K562 (cell line): Measurements from ENCODE around the gene MKNK2. TPM values are rescaled to one million over a fixed set of nuclear protein-coding genes. Genes with fewer than 3 reads are reported as not detected.

Source experiments
- ARID1B ChIP-seq: fragments of 450-650 bp; IDR thresholded peaks from 2 replicates; pipeline ENCODE4 v1.6.1; 2016; ENCODE audit warnings: antibody characterized with exemption, mild to moderate bottlenecking, inconsistent platforms
- CHD1 ChIP-seq: fragments of 200-600 bp; sonication (generic); IDR thresholded peaks from one replicate; pipeline ENCODE4 v1.6.1; 2012; ENCODE audit warnings: mild to moderate bottlenecking, moderate library complexity, low read length, inconsistent platforms
- EZH2 ChIP-seq: IDR thresholded peaks from 2 replicates; pipeline ENCODE4 v1.6.1; 2012; ENCODE audit warnings: low read depth, mild to moderate bottlenecking, inconsistent platforms, low read length, borderline replicate concordance
- FOXA1 ChIP-seq: fragments of 450-650 bp; IDR thresholded peaks from 2 replicates; pipeline ENCODE4 v1.6.1; 2016; ENCODE audit warnings: mild to moderate bottlenecking, borderline replicate concordance
- GABPA ChIP-seq: fragments of 200-800 bp; sonication (Bioruptor generic); conservative IDR thresholded peaks from 2 replicates; pipeline ENCODE4 v1.6.1; 2016; ENCODE audit warnings: low read depth, missing genetic modification characterization, missing compliant biosample characterization
- HIVEP1 ChIP-seq: fragments of 250-450 bp; sonication (Bioruptor Pico); IDR thresholded peaks from 2 replicates; pipeline ENCODE4 v1.4.0; 2020; ENCODE audit warnings: mild to moderate bottlenecking
- KLF16 ChIP-seq: IDR thresholded peaks from 2 replicates; pipeline ENCODE4 v1.6.1; 2016; ENCODE audit warnings: antibody characterized with exemption
- OTX1 ChIP-seq: fragments of 450-650 bp; formaldehyde crosslinking; IDR thresholded peaks from 2 replicates; pipeline ENCODE4 v1.4.0; 2022; ENCODE audit warnings: mild to moderate bottlenecking
- PCBP2 ChIP-seq: fragments of 200-400 bp; formaldehyde crosslinking; IDR thresholded peaks from 2 replicates; pipeline ENCODE4 v1.6.1; 2018; ENCODE audit warnings: low read length, low read depth, mild to moderate bottlenecking, moderate library complexity; ENCODE audit not compliant: poor library complexity, severe bottlenecking
- RB1 ChIP-seq: fragments of 450-650 bp; IDR thresholded peaks from 2 replicates; pipeline ENCODE4 v1.6.1; 2017; ENCODE audit warnings: low read depth, mild to moderate bottlenecking
- SAP30 ChIP-seq: fragments of 200-600 bp; sonication (generic); IDR thresholded peaks from 2 replicates; pipeline ENCODE4 v1.6.1; 2012; ENCODE audit warnings: borderline replicate concordance, low read depth, mild to moderate bottlenecking, moderate library complexity, low read length, control low read depth, inconsistent platforms; ENCODE audit not compliant: insufficient read depth, poor library complexity, severe bottlenecking
- SRF ChIP-seq, 2 experiments: fragments of 250-450, 450-650 bp in 1 of 2; sonication (Bioruptor Pico) in 1 of 2; sonication (generic) in 1 of 2; formaldehyde crosslinking; IDR thresholded peaks; 2 replicates each; pipeline versions ENCODE4 v1.5.0 to v1.5.1; 2020 to 2022; ENCODE audit warnings: mild to moderate bottlenecking in 1 of 2, missing genetic modification reagents in 1 of 2
- TCFL5 ChIP-seq: fragments of 250-450 bp; sonication (Bioruptor Pico); conservative IDR thresholded peaks from 2 replicates; pipeline ENCODE4 v1.6.1; 2021; ENCODE audit warnings: mild to moderate bottlenecking, moderate library complexity, matching md5 sums
- ZBTB1 ChIP-seq: sonication (generic); formaldehyde crosslinking; IDR thresholded peaks from 2 replicates; pipeline ENCODE4 v1.8.1; 2023; ENCODE audit warnings: missing genetic modification reagents, low read depth, mild to moderate bottlenecking, borderline replicate concordance
- ZBTB8A ChIP-seq: fragments of 450-650 bp; IDR thresholded peaks from 2 replicates; pipeline ENCODE4 v1.6.1; 2018; ENCODE audit warnings: mild to moderate bottlenecking, moderate library complexity; ENCODE audit not compliant: partially characterized antibody
- ZC3H8 ChIP-seq: fragments of 450-650 bp; IDR thresholded peaks from 2 replicates; pipeline ENCODE4 v1.6.1; 2017
- ZNF121 ChIP-seq: sonication (generic); formaldehyde crosslinking; conservative IDR thresholded peaks from 2 replicates; pipeline ENCODE4 v1.8.0; 2022; ENCODE audit warnings: missing genetic modification reagents
- ZNF134 ChIP-seq: fragments of 250-450 bp; sonication (Bioruptor Pico); conservative IDR thresholded peaks from 2 replicates; pipeline ENCODE4 v1.4.0; 2020
- ZNF354B ChIP-seq: fragments of 250-450 bp; sonication (Bioruptor Pico); IDR thresholded peaks from 2 replicates; pipeline ENCODE4 v1.4.0; 2020
- ZNF41 ChIP-seq: fragments of 250-450 bp; sonication (Bioruptor Pico); conservative IDR thresholded peaks from 2 replicates; pipeline ENCODE4 v1.4.0; 2020; ENCODE audit warnings: mild to moderate bottlenecking
- ZNF79 ChIP-seq: fragments of 250-450 bp; sonication (Bioruptor Pico); IDR thresholded peaks from 2 replicates; pipeline ENCODE4 v1.4.0; 2020; ENCODE audit warnings: low read depth, mild to moderate bottlenecking, moderate library complexity
- polyA plus RNA-seq, 8 experiments: library from polyadenylated mRNA; depleted of rRNA in 4 of 8; stranded (reverse) in 5 of 8; unstranded in 3 of 8; fragments of >200 nt; fragmentation: Nextera tagmentation in 2 of 8; fragmentation: Illumina TruSeq in 1 of 8; extraction: Ambion mirVana in 2 of 8; extraction: Trizol in 1 of 8; gene quantifications; 2 replicates each; pipeline versions ENCODE4 v1.2.1 to v1.2.3, GENCODE V29; 2011 to 2014; ENCODE audit warnings: inconsistent platforms in 1 of 8, missing spikeins in 1 of 8
- total RNA-seq, 7 experiments: library from RNA; depleted of rRNA in 6 of 7; stranded (reverse); fragments of >200 nt in 6 of 7; fragmentation: Illumina TruSeq in 2 of 7; extraction: Trizol in 2 of 7; gene quantifications; 2 replicates each; pipeline versions ENCODE4 v1.2.1 to v1.2.3, GENCODE V29; 2011 to 2021; ENCODE audit warnings: low replicate concordance in 1 of 7
- TF ChIP-seq, protein P1 (sequence below): sonication (generic); formaldehyde crosslinking; IDR thresholded peaks from 2 replicates; pipeline ENCODE4 v1.9.0; 2022; ENCODE audit warnings: mild to moderate bottlenecking, missing genetic modification reagents
- TF ChIP-seq, protein P2 (sequence below): fragments of 250-450 bp; sonication (Bioruptor Pico); IDR thresholded peaks from 2 replicates; pipeline ENCODE4 v1.9.0; 2021; ENCODE audit warnings: mild to moderate bottlenecking, inconsistent platforms
- TF ChIP-seq, protein P3 (sequence below): fragments of 250-450 bp; sonication (Bioruptor Pico); IDR thresholded peaks from 2 replicates; pipeline ENCODE4 v1.4.0; 2020
- TF ChIP-seq, protein P4 (sequence below): fragments of 250-450 bp; sonication (Bioruptor Pico); IDR thresholded peaks from 2 replicates; pipeline ENCODE4 v1.4.0; 2020; ENCODE audit warnings: borderline replicate concordance

Gene MKNK2
- total and polyA plus RNA-seq, 9 of the 15 experiments (the other 6 are each of a cell fraction or from before 2014, with no cell fraction given) = 5.1 to 191 (median 51.9) TPM

DNA sequence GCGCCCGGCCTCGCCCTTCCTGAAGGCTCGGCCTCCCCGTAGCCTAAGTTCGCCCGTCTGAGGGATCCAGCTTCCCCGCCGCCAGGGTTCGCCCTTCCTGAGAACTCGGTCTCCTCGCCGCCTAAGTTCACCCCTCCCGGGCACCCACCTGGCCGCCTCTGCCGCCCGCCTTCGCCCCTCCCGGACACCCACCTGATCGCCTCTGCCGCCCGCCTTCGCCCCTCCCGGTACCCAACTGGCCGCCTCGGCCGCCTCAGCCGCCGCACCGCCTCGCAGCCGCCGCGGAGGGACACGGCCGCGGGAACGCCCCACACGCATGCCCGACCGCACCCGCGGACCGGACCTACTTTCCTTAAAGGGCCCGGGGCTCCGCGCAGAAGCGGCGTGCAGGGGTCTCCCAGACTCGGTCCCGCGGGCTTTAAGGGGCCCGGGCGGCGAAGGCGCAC is 45.0 kb upstream of the MKNK2 start, which contains the start of gene MOB3A (continued):
- TF ChIP-seq SAP30 (no peak), ZNF121 (no peak), ZNF134 (CRISPR knock-in tag) (no peak), OTX1 (CRISPR knock-in tag) (no peak), RB1 (peak; percentile 91), ZNF354B (CRISPR knock-in tag) (no peak), TCFL5 (no peak), CHD1 (no peak), ZC3H8 (no peak), EZH2 (no peak), ARID1B (no peak; the same call in 1 of the 2 replicates), HIVEP1 (0 out of 2 replicates have a peak, but pooled peaks have one; percentile 21), ZBTB8A (no peak), FOXA1 (no peak), ZNF41 (no peak; the same call in 1 of the 2 replicates), SRF (CRISPR knock-in tag; IDR thresholded peaks at IDR 0.05) (peak; percentile 11 to 49; a peak in 2 of 4 replicates), ZBTB1 (CRISPR knock-in tag) (no peak; the same call in 1 of the 2 replicates), PCBP2 (peak; percentile 19), GABPA (tag) (peak; percentile 60), ZNF79 (CRISPR knock-in tag) (no peak), KLF16 (no peak)
- TF ChIP-seq, protein P1, sequence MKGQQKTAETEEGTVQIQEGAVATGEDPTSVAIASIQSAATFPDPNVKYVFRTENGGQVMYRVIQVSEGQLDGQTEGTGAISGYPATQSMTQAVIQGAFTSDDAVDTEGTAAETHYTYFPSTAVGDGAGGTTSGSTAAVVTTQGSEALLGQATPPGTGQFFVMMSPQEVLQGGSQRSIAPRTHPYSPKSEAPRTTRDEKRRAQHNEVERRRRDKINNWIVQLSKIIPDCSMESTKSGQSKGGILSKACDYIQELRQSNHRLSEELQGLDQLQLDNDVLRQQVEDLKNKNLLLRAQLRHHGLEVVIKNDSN (CRISPR knock-in tag) = no peak
- TF ChIP-seq, protein P2, sequence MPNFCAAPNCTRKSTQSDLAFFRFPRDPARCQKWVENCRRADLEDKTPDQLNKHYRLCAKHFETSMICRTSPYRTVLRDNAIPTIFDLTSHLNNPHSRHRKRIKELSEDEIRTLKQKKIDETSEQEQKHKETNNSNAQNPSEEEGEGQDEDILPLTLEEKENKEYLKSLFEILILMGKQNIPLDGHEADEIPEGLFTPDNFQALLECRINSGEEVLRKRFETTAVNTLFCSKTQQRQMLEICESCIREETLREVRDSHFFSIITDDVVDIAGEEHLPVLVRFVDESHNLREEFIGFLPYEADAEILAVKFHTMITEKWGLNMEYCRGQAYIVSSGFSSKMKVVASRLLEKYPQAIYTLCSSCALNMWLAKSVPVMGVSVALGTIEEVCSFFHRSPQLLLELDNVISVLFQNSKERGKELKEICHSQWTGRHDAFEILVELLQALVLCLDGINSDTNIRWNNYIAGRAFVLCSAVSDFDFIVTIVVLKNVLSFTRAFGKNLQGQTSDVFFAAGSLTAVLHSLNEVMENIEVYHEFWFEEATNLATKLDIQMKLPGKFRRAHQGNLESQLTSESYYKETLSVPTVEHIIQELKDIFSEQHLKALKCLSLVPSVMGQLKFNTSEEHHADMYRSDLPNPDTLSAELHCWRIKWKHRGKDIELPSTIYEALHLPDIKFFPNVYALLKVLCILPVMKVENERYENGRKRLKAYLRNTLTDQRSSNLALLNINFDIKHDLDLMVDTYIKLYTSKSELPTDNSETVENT (CRISPR knock-in tag) = no peak
- TF ChIP-seq, protein P3, sequence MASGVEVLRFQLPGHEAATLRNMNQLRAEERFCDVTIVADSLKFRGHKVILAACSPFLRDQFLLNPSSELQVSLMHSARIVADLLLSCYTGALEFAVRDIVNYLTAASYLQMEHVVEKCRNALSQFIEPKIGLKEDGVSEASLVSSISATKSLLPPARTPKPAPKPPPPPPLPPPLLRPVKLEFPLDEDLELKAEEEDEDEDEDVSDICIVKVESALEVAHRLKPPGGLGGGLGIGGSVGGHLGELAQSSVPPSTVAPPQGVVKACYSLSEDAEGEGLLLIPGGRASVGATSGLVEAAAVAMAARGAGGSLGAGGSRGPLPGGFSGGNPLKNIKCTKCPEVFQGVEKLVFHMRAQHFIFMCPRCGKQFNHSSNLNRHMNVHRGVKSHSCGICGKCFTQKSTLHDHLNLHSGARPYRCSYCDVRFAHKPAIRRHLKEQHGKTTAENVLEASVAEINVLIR (CRISPR knock-in tag) = 0 out of 2 replicates have a peak, but pooled peaks have one; percentile 38
- TF ChIP-seq, protein P4, sequence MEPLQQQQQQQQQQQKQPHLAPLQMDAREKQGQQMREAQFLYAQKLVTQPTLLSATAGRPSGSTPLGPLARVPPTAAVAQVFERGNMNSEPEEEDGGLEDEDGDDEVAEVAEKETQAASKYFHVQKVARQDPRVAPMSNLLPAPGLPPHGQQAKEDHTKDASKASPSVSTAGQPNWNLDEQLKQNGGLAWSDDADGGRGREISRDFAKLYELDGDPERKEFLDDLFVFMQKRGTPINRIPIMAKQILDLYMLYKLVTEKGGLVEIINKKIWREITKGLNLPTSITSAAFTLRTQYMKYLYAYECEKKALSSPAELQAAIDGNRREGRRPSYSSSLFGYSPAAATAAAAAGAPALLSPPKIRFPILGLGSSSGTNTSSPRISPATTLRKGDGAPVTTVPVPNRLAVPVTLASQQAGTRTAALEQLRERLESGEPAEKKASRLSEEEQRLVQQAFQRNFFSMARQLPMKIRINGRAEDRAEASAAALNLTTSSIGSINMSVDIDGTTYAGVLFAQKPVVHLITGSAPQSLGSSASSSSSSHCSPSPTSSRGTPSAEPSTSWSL (CRISPR knock-in tag) = 0 out of 2 replicates have a peak, but pooled peaks have one; percentile 42
